ENCODE measurements around the gene POLR2F.
"Not testable (repeated sequence)": the region's sequence is repeated elsewhere in the genome, so short reads cannot be mapped to it uniquely, and the experiment has no call there.

POLR2F gene

GRCh38 chr22:37954686-37955085 is 1.2 kb downstream of the POLR2F start:
- DNase-seq (ENCODE audit: low read depth): no peak

GRCh38 chr22:37955825-37956397 is 2.4 kb downstream of the POLR2F start:
- DNase-seq (ENCODE audit: low read depth): not testable (repeated sequence)

- no peak for DNase-seq (ENCODE audit: low read depth)
Observed at GRCh38 chr22:37957232-37957631, 3.7 kb downstream of the POLR2F start.

- no peak for DNase-seq (ENCODE audit: low read depth)
Observed at GRCh38 chr22:37959231-37959825, 5.8 kb downstream of the POLR2F start.

- no peak for DNase-seq (ENCODE audit: low read depth)
Observed at GRCh38 chr22:37961062-37961461, 7.6 kb downstream of the POLR2F start.

- DNase-seq (ENCODE audit: low read depth): no peak
Observed at GRCh38 chr22:37965940-37966664, 12.6 kb downstream of the POLR2F start.

- no peak for DNase-seq (ENCODE audit: low read depth)
Observed at GRCh38 chr22:37967147-37967546, 13.6 kb downstream of the POLR2F start.

GRCh38 chr22:37967637-37968451 is 14.3 kb downstream of the POLR2F start:
- no peak for DNase-seq (ENCODE audit: low read depth)

GRCh38 chr22:37968452-37969251 is 15.2 kb downstream of the POLR2F start:
- no peak for DNase-seq (ENCODE audit: low read depth)

GRCh38 chr22:37970864-37971263 is 17.4 kb downstream of the POLR2F start:
- DNase-seq (ENCODE audit: low read depth): no peak

- no peak for DNase-seq (ENCODE audit: low read depth)
Observed at GRCh38 chr22:37971475-37972434, 18.3 kb downstream of the POLR2F start.

GRCh38 chr22:37972527-37972926 is 19.0 kb downstream of the POLR2F start:
- no peak for DNase-seq (ENCODE audit: low read depth)

- no peak for DNase-seq (ENCODE audit: low read depth)
Observed at GRCh38 chr22:37973271-37974170, 20.0 kb downstream of the POLR2F start.

GRCh38 chr22:37975153-37975552 is 21.7 kb downstream of the POLR2F start:
- DNase-seq (ENCODE audit: low read depth): no peak

- not testable (repeated sequence) for DNase-seq (ENCODE audit: low read depth)
Observed at GRCh38 chr22:37976022-37976421, 22.5 kb downstream of the POLR2F start.

- DNase-seq (ENCODE audit: low read depth): no peak
Observed at GRCh38 chr22:37976547-37976946, 23.0 kb downstream of the POLR2F start.

GRCh38 chr22:37979782-37980181 is 26.3 kb downstream of the POLR2F start:
- DNase-seq (ENCODE audit: low read depth): no peak

GRCh38 chr22:37981282-37982011 is 27.9 kb downstream of the POLR2F start:
- DNase-seq (ENCODE audit: low read depth): no peak
